GM21367 (cell line): Measurements from ENCODE around the gene RSPH9.
A peak's percentile ranks its signal among the peaks of the same experiment; 100 is the strongest.
"Not testable (repeated sequence)": the region's sequence is repeated elsewhere in the genome, so short reads cannot be mapped to it uniquely, and the experiment has no call there.

Experiments used
- ATAC-seq: cut with Tn5 transposase; IDR thresholded peaks from one replicate; pipeline ENCODE4 v1.9.1; 2021; ENCODE audit not compliant: unreplicated experiment

The RSPH9 gene

GRCh38 chr6:43628393-43629103, 16.3 kb upstream of the RSPH9 start:
- ATAC-seq, result peak; percentile 9

- peak; percentile 72 for ATAC-seq
Measured at GRCh38 chr6:43629104-43629504, 15.7 kb upstream of the RSPH9 start, which contains the start of gene GTPBP2. Gene GTPBP2 (minus strand): TSS chr6:43629264. CDS start chr6:43629162, 102 bp downstream.

GRCh38 chr6:43629505-43630300, 15.1 kb upstream of the RSPH9 start:
- peak; percentile 64 for ATAC-seq

- ATAC-seq, result no peak
Measured at GRCh38 chr6:43630980-43631619, 13.7 kb upstream of the RSPH9 start.

GRCh38 chr6:43633002-43633401, 11.8 kb upstream of the RSPH9 start:
- not testable (repeated sequence) for ATAC-seq

- no peak for ATAC-seq
Measured at GRCh38 chr6:43634702-43635303, 10.0 kb upstream of the RSPH9 start.

- ATAC-seq, result peak; percentile 68
Measured at GRCh38 chr6:43635387-43636307, 9.2 kb upstream of the RSPH9 start, which contains the start of gene MAD2L1BP. Gene MAD2L1BP (plus strand): TSS chr6:43635840. CDS start chr6:43635876, 36 bp downstream.

GRCh38 chr6:43636308-43636659, 8.6 kb upstream of the RSPH9 start:
- ATAC-seq, result no peak

- no peak for ATAC-seq
Measured at GRCh38 chr6:43639984-43640800, 4.6 kb upstream of the RSPH9 start.

GRCh38 chr6:43645613-43645964, 753 bp downstream of the RSPH9 start:
- no peak for ATAC-seq

- no peak for ATAC-seq
Measured at GRCh38 chr6:43647613-43648012, 2.8 kb downstream of the RSPH9 start.

- no peak for ATAC-seq
Measured at GRCh38 chr6:43648248-43648647, 3.4 kb downstream of the RSPH9 start.

GRCh38 chr6:43652822-43653221, 8.0 kb downstream of the RSPH9 start:
- not testable (repeated sequence) for ATAC-seq

GRCh38 chr6:43657221-43657802, 12.5 kb downstream of the RSPH9 start:
- ATAC-seq, result no peak

GRCh38 chr6:43658161-43658560, 13.3 kb downstream of the RSPH9 start:
- no peak for ATAC-seq

- ATAC-seq, result not testable (repeated sequence)
Measured at GRCh38 chr6:43662948-43663347, 18.1 kb downstream of the RSPH9 start.

- no peak for ATAC-seq
Measured at GRCh38 chr6:43665376-43665775, 20.5 kb downstream of the RSPH9 start.

GRCh38 chr6:43666196-43666920, 21.5 kb downstream of the RSPH9 start:
- ATAC-seq, result no peak
